Stimulated activated CD4-positive, alpha-beta T cell treated with anti-CD3 and anti-CD28 coated beads, TNF-alpha, amount 100 ng/mL, for 48 hours (primary cell): ENCODE results near the gene ITGA2.
"Not testable (repeated sequence)": the region's sequence is repeated elsewhere in the genome, so short reads cannot be mapped to it uniquely, and the experiment has no call there.

Source experiments
- DNase-seq, 3 donors: peaks; one replicate each; pipeline ENCODE4 v3.0.0-alpha.2; 2020; ENCODE audit warnings: low read depth in 3 of 3

Gene ITGA2

GRCh38 chr5:53099546-53099945 is 110.4 kb downstream of the ITGA2 start:
- DNase-seq: no peak

- DNase-seq: no peak
Observed at GRCh38 chr5:53100606-53101005, 111.5 kb downstream of the ITGA2 start.

- no peak for DNase-seq
Observed at GRCh38 chr5:53105611-53106300, 116.6 kb downstream of the ITGA2 start.

- DNase-seq: no peak
Observed at GRCh38 chr5:53109056-53109442, 119.9 kb downstream of the ITGA2 start.

GRCh38 chr5:53109443-53110127 is 120.4 kb downstream of the ITGA2 start, which contains the start of gene MOCS2:
Gene MOCS2, minus strand, starts transcription at chr5:53109757. Its CDS starts 2,583 bp downstream, at chr5:53107174.
- DNase-seq: peak; percentile 71 to 87 (median 83)

- DNase-seq: no peak
Observed at GRCh38 chr5:53110156-53110555, 121.0 kb downstream of the ITGA2 start.

- DNase-seq: no peak
Observed at GRCh38 chr5:53111139-53111538, 122.0 kb downstream of the ITGA2 start.

GRCh38 chr5:53112307-53112706 is 123.2 kb downstream of the ITGA2 start:
- DNase-seq: not testable (repeated sequence)

- DNase-seq: no peak
Observed at GRCh38 chr5:53112909-53113308, 123.8 kb downstream of the ITGA2 start.

- DNase-seq: no peak
Observed at GRCh38 chr5:53113947-53114346, 124.8 kb downstream of the ITGA2 start.

GRCh38 chr5:53114988-53115387 is 125.8 kb downstream of the ITGA2 start:
- DNase-seq: no peak

- no peak for DNase-seq
Observed at GRCh38 chr5:53116597-53116996, 127.4 kb downstream of the ITGA2 start.

GRCh38 chr5:53118879-53119278 is 129.7 kb downstream of the ITGA2 start:
- no peak for DNase-seq

- no peak for DNase-seq
Observed at GRCh38 chr5:53120165-53120564, 131.0 kb downstream of the ITGA2 start.

- no peak for DNase-seq
Observed at GRCh38 chr5:53123702-53124101, 134.6 kb downstream of the ITGA2 start.

GRCh38 chr5:53126521-53126920 is 137.4 kb downstream of the ITGA2 start:
- no peak for DNase-seq

- no peak for DNase-seq
Observed at GRCh38 chr5:53127107-53127506, 138.0 kb downstream of the ITGA2 start.

GRCh38 chr5:53128481-53128880 is 139.3 kb downstream of the ITGA2 start:
- no peak for DNase-seq

- no peak for DNase-seq
Observed at GRCh38 chr5:53130266-53130665, 141.1 kb downstream of the ITGA2 start.

- DNase-seq: no peak
Observed at GRCh38 chr5:53133020-53133419, 143.9 kb downstream of the ITGA2 start.
